Measurements from ENCODE around the gene BMX. TPM values are rescaled to one million over a fixed set of nuclear protein-coding genes. Genes with fewer than 3 reads are reported as not detected.

The BMX gene
- total and polyA plus RNA-seq, 9 of the 15 experiments (the other 6 are each of a cell fraction or from before 2014, with no cell fraction given): 0.45 to 4.2 (median 1.8) TPM

DNA sequence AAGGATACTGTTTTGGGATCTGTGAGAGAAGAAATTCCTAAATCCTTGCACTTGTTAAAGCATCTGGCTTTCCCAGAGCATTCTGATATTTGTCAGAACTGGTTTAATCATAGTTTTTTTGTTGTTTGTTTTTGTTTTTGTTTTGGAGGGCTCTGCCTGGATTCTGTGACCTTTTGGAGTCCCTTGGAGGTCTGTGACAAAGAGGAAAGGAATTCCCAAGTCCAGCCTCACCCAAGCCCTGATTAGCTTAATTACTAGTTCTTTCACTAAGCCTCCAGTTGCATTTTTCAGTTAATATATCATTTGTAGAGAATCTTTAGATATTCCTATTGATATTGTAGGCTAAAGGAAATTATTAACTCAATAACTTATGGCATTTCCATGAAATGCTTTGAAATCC is 99.4 kb downstream of the BMX start:
- intact Hi-C loops (cut with micrococcal nuclease) (no loop called here), in situ Hi-C loops (cut with MboI) (no loop called here)
- Histone ChIP-seq H2AFZ (ENCODE audit: low read depth, low read length) (no peak overlapping the region), H3K27me3 (ENCODE audit: control insufficient read depth in 2 of 2, insufficient read depth in 2 of 2, low read length in 2 of 2) (no peaks in the 10 kb centered on the region), H3K9ac (ENCODE audit: insufficient read depth in 1 of 2, low read depth in 2 of 2, low read length in 2 of 2) (no peak overlapping the region), H3K36me3 (ENCODE audit: control insufficient read depth, insufficient read depth, low read length) (no peaks in the 10 kb centered on the region), H3K79me2 (ENCODE audit: control insufficient read depth, insufficient read depth, low read length) (no peaks in the 10 kb centered on the region), H3K4me3 (no peak overlapping the region), H3K4me2 (ENCODE audit: insufficient read depth, low read length) (no peak overlapping the region), H4K20me1 (replicated peaks; ENCODE audit: control insufficient read depth, insufficient read depth, low read length) (no peaks in the 10 kb centered on the region), H3K4me1 (replicated peaks in 1 of 2; ENCODE audit: control insufficient read depth in 2 of 2, insufficient read depth in 2 of 2, low read length in 2 of 2) (no peaks in the 10 kb centered on the region), H3K9me3 (replicated peaks; ENCODE audit: control insufficient read depth, insufficient read depth, low read depth, low read length) (no peaks in the 10 kb centered on the region), H3K9me1 (ENCODE audit: control insufficient read depth, insufficient read depth, low read length) (no peaks in the 10 kb centered on the region), H3K27ac (ENCODE audit: extremely low read depth, low read depth, low read length) (no peak overlapping the region)
- no TSS peak for BruUV-seq (replicated peaks)
- no peak for DNase-seq (ENCODE audit: extremely low read depth in 1 of 4, low spot score in 3 of 4)
- CTCF ChIA-PET (ENCODE audit: low intra/inter-chr PET ratio): no interaction called here
- no peak for FAIRE-seq
- no peak for ATAC-seq
- POLR2A ChIA-PET: no interaction called here
- TF ChIP-seq GATAD2A (IDR thresholded peaks at IDR 0.05) (no peak), ILK (tag; IDR thresholded peaks at IDR 0.05; ENCODE audit: borderline replicate concordance, low read depth) (no peak), KAT8 (IDR thresholded peaks at IDR 0.05; ENCODE audit: low read depth) (no peak), ZNF133 (CRISPR knock-in tag; IDR thresholded peaks at IDR 0.05) (no peak), JUND (IDR thresholded peaks at IDR 0.05; ENCODE audit: borderline replicate concordance, low read depth, low read length) (no peak), JUND (tag; IDR thresholded peaks at IDR 0.05; ENCODE audit: borderline replicate concordance, low read depth, low read length) (no peak)
- TF ChIP-seq, protein P1, sequence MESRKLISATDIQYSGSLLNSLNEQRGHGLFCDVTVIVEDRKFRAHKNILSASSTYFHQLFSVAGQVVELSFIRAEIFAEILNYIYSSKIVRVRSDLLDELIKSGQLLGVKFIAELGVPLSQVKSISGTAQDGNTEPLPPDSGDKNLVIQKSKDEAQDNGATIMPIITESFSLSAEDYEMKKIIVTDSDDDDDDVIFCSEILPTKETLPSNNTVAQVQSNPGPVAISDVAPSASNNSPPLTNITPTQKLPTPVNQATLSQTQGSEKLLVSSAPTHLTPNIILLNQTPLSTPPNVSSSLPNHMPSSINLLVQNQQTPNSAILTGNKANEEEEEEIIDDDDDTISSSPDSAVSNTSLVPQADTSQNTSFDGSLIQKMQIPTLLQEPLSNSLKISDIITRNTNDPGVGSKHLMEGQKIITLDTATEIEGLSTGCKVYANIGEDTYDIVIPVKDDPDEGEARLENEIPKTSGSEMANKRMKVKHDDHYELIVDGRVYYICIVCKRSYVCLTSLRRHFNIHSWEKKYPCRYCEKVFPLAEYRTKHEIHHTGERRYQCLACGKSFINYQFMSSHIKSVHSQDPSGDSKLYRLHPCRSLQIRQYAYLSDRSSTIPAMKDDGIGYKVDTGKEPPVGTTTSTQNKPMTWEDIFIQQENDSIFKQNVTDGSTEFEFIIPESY (CRISPR knock-in tag; IDR thresholded peaks at IDR 0.05): no peak
- TF ChIP-seq, protein P2, sequence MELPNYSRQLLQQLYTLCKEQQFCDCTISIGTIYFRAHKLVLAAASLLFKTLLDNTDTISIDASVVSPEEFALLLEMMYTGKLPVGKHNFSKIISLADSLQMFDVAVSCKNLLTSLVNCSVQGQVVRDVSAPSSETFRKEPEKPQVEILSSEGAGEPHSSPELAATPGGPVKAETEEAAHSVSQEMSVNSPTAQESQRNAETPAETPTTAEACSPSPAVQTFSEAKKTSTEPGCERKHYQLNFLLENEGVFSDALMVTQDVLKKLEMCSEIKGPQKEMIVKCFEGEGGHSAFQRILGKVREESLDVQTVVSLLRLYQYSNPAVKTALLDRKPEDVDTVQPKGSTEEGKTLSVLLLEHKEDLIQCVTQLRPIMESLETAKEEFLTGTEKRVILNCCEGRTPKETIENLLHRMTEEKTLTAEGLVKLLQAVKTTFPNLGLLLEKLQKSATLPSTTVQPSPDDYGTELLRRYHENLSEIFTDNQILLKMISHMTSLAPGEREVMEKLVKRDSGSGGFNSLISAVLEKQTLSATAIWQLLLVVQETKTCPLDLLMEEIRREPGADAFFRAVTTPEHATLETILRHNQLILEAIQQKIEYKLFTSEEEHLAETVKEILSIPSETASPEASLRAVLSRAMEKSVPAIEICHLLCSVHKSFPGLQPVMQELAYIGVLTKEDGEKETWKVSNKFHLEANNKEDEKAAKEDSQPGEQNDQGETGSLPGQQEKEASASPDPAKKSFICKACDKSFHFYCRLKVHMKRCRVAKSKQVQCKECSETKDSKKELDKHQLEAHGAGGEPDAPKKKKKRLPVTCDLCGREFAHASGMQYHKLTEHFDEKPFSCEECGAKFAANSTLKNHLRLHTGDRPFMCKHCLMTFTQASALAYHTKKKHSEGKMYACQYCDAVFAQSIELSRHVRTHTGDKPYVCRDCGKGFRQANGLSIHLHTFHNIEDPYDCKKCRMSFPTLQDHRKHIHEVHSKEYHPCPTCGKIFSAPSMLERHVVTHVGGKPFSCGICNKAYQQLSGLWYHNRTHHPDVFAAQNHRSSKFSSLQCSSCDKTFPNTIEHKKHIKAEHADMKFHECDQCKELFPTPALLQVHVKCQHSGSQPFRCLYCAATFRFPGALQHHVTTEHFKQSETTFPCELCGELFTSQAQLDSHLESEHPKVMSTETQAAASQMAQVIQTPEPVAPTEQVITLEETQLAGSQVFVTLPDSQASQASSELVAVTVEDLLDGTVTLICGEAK (IDR thresholded peaks at IDR 0.05): no peak
- TF ChIP-seq, protein P2 (CRISPR knock-in tag; IDR thresholded peaks at IDR 0.05): no peak
